Fibroblast of lung (primary cell): ENCODE data around the gene MB. TPM values are rescaled to one million over a fixed set of nuclear protein-coding genes. Genes with fewer than 3 reads are reported as not detected.

Source experiments
- DNase-seq, 2 donors: peaks; one replicate each; pipeline versions ENCODE4 v3.0.0 to v3.0.0-alpha.2; 2010; ENCODE audit warnings: low read depth in 2 of 2
- H2AFZ ChIP-seq: 2 replicates; pipeline ENCODE4 v1.5.1; 2012; ENCODE audit warnings: low read length, control low read depth, inconsistent platforms
- H3K27ac ChIP-seq: 2 replicates; pipeline ENCODE4 v1.5.1; 2011; ENCODE audit warnings: low read length, control low read depth; ENCODE audit not compliant: insufficient read depth
- H3K27me3 ChIP-seq: 2 replicates; pipeline ENCODE4 v1.5.1; 2011; ENCODE audit warnings: mild to moderate bottlenecking, low read length; ENCODE audit not compliant: control insufficient read depth, insufficient read depth
- H3K36me3 ChIP-seq: 2 replicates; pipeline ENCODE4 v1.5.1; 2011; ENCODE audit warnings: low read length; ENCODE audit not compliant: control insufficient read depth, insufficient read depth
- H3K4me1 ChIP-seq: 2 replicates; pipeline ENCODE4 v1.5.1; 2011; ENCODE audit warnings: low read length; ENCODE audit not compliant: control insufficient read depth, insufficient read depth; ENCODE audit errors: extremely low read depth
- H3K4me2 ChIP-seq: 2 replicates; pipeline ENCODE4 v1.5.1; 2011; ENCODE audit warnings: low read length, control low read depth; ENCODE audit not compliant: insufficient read depth; ENCODE audit errors: extremely low read depth
- H3K4me3 ChIP-seq, 4 experiments: fragments of 200-600 bp in 1 of 4; sonication (generic) in 1 of 4; replicated peaks in 1 of 4; 2 replicates each; pipeline ENCODE4 v1.5.1; 2011 to 2016; ENCODE audit warnings: low read length in 4 of 4, low read depth in 3 of 4, mild to moderate bottlenecking in 3 of 4, control low read depth in 2 of 4, inconsistent platforms in 1 of 4, mixed read lengths in 1 of 4; ENCODE audit not compliant: insufficient read depth in 1 of 4; ENCODE audit errors: control extremely low read depth in 1 of 4
- H3K79me2 ChIP-seq: 2 replicates; pipeline ENCODE4 v1.5.1; 2012; ENCODE audit warnings: mild to moderate bottlenecking, low read length, inconsistent platforms; ENCODE audit not compliant: control insufficient read depth, insufficient read depth
- H3K9ac ChIP-seq: 2 replicates; pipeline ENCODE4 v1.5.1; 2011; ENCODE audit warnings: mild to moderate bottlenecking, low read length, control low read depth; ENCODE audit not compliant: insufficient read depth
- H3K9me3 ChIP-seq: 2 replicates; pipeline ENCODE4 v1.5.1; 2012; ENCODE audit warnings: low read depth, low read length; ENCODE audit not compliant: control insufficient read depth, insufficient read depth
- H4K20me1 ChIP-seq: 2 replicates; pipeline ENCODE4 v1.5.1; 2011; ENCODE audit warnings: low read length; ENCODE audit not compliant: control insufficient read depth, insufficient read depth; ENCODE audit errors: extremely low read depth
- EZH2 ChIP-seq: IDR thresholded peaks from 2 replicates; pipeline ENCODE4 v1.5.1; 2012; ENCODE audit warnings: low read length, control low read depth, mild to moderate bottlenecking; ENCODE audit errors: missing control alignments
- polyA plus RNA-seq, 2 donors: library from polyadenylated mRNA; depleted of rRNA in 1 of 2; stranded (reverse) in 1 of 2; unstranded in 1 of 2; fragments of >200 nt; gene quantifications; 2 replicates each; pipeline ENCODE4 v1.2.1, GENCODE V29; 2011 to 2012; ENCODE audit warnings: missing spikeins in 1 of 2
- total RNA-seq: library from RNA; depleted of rRNA; stranded (reverse); fragments of >200 nt; gene quantifications from 2 replicates; pipeline ENCODE4 v1.2.1, GENCODE V29; 2014
- TF ChIP-seq, protein P1 (sequence below), 2 donors: IDR thresholded peaks in 1 of 2; conservative IDR thresholded peaks in 1 of 2; 1 replicate in 1 of 2; 2 replicates in 1 of 2; pipeline ENCODE4 v1.5.1; 2011 to 2012; ENCODE audit warnings: low read length in 2 of 2, control low read depth in 1 of 2, inconsistent platforms in 1 of 2, low read depth in 1 of 2, mild to moderate bottlenecking in 1 of 2

The MB gene
- total and polyA plus RNA-seq, 2 donors (not counting 1 experiment from before 2014, with no cell fraction given), result not detected

DNA sequence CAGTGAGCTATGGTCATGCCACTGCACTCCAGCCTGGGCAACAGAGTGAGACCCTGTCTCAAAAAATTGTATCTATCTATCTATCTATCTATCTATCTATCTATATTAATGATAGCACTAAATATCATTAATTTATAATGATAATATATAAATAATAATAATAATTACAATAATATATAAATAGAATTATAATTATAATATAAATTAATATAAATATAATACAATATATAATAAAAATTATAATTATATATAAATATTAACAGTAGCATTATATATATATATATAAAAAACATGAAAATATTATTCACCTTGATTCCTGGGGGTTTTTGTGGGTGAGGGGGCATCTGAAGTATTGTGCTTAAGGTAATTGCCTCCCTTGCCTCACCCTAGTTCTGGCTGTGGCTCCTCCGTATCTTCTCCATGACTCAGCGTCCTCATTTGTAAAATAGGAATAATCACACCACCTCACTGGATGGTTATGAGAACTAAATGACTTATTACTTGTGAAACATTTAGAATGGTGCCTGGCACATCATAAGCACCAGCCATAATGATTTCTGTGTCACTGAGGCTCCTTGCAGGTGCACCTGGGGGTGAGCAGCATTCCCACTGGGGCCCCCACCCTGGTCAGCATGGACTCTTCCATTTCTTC is 57.6 kb downstream of the MB start:
- Histone ChIP-seq H2AFZ (no peak overlapping the region), H3K4me3 (no peak overlapping the region), H3K79me2 (no peaks in the 10 kb centered on the region), H3K4me1 (no peaks in the 10 kb centered on the region), H3K9me3 (no peaks in the 10 kb centered on the region), H3K4me2 (no peak overlapping the region), H3K9ac (no peak overlapping the region), H4K20me1 (no peaks in the 10 kb centered on the region), H3K36me3 (no peaks in the 10 kb centered on the region), H3K27ac (no peak overlapping the region), H3K27me3 (peaks cover 13% of the 10 kb centered on the region)
- peak in 1 of 2 donors; percentile 66 for DNase-seq
- TF ChIP-seq, protein P1, sequence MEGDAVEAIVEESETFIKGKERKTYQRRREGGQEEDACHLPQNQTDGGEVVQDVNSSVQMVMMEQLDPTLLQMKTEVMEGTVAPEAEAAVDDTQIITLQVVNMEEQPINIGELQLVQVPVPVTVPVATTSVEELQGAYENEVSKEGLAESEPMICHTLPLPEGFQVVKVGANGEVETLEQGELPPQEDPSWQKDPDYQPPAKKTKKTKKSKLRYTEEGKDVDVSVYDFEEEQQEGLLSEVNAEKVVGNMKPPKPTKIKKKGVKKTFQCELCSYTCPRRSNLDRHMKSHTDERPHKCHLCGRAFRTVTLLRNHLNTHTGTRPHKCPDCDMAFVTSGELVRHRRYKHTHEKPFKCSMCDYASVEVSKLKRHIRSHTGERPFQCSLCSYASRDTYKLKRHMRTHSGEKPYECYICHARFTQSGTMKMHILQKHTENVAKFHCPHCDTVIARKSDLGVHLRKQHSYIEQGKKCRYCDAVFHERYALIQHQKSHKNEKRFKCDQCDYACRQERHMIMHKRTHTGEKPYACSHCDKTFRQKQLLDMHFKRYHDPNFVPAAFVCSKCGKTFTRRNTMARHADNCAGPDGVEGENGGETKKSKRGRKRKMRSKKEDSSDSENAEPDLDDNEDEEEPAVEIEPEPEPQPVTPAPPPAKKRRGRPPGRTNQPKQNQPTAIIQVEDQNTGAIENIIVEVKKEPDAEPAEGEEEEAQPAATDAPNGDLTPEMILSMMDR (conservative IDR thresholded peaks at IDR 0.05 in 1 of 2, IDR thresholded peaks at IDR 0.05 in 1 of 2; ENCODE audit: low read depth in 1 of 2, low read length in 2 of 2), result no peak
- no peak for TF ChIP-seq EZH2

- Histone ChIP-seq H3K27ac (no peak overlapping the region), H3K4me2 (no peak overlapping the region)
- no peak for DNase-seq
Measured at GRCh38 chr22:35558719-35559118, 58.4 kb downstream of the MB start.

DNA sequence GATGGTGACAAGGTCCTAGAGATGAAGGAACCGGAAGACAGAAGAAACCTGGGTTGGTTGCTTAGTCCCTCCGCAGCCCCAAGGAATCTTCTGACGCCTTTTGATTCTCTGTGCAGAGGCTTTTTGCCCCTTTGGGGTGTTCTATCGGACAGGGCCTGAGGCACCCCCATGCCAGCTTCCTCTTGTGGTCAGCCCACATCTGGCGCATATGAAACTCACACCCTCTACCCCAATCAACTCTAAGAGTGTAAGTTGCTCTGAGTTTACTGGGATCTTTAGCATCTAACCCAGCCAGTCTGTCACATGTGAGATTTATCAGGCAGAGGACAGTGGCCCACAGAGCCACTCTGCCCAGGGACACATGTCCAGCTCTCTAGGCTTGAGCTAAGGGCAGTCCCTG is 59.1 kb downstream of the MB start:
- peaks cover 13% of the 10 kb centered on the region for H3K27me3 ChIP-seq
- H3K9ac ChIP-seq, result no peak overlapping the region
- H3K4me1 ChIP-seq, result no peaks in the 10 kb centered on the region
- H3K79me2 ChIP-seq, result no peaks in the 10 kb centered on the region
- H4K20me1 ChIP-seq, result no peaks in the 10 kb centered on the region
- H3K36me3 ChIP-seq, result no peaks in the 10 kb centered on the region
- no peak for TF ChIP-seq EZH2
- TF ChIP-seq, protein P1 (conservative IDR thresholded peaks at IDR 0.05 in 1 of 2, IDR thresholded peaks at IDR 0.05 in 1 of 2; ENCODE audit: low read depth in 1 of 2, low read length in 2 of 2), result no peak
- H2AFZ ChIP-seq, result no peak overlapping the region
- H3K27ac ChIP-seq, result no peak overlapping the region
- no peaks in the 10 kb centered on the region for H3K9me3 ChIP-seq
- H3K4me3 ChIP-seq, result no peak overlapping the region
- DNase-seq, result no peak
- H3K4me2 ChIP-seq, result no peak overlapping the region

More at GRCh38 chr22:35558719-35559118, 58.4 kb downstream of the MB start:
- no peak overlapping the region for H3K4me3 ChIP-seq
- no peaks in the 10 kb centered on the region for H3K9me3 ChIP-seq
- no peaks in the 10 kb centered on the region for H3K4me1 ChIP-seq
- no peaks in the 10 kb centered on the region for H3K36me3 ChIP-seq
- H3K27me3 ChIP-seq, result peaks cover 13% of the 10 kb centered on the region
- no peaks in the 10 kb centered on the region for H3K79me2 ChIP-seq
- H4K20me1 ChIP-seq, result no peaks in the 10 kb centered on the region
- no peak for TF ChIP-seq EZH2
- TF ChIP-seq, protein P1 (conservative IDR thresholded peaks at IDR 0.05 in 1 of 2, IDR thresholded peaks at IDR 0.05 in 1 of 2; ENCODE audit: low read depth in 1 of 2, low read length in 2 of 2), result no peak
- no peak overlapping the region for H3K9ac ChIP-seq
- H2AFZ ChIP-seq, result no peak overlapping the region

Other genes with a start within 250 kb of the MB start
- 137 and 243 TPM in 2 replicates for gene HMOX1, start 236.2 kb downstream of the MB start, total RNA-seq
- 58.9 and 116 TPM in 2 replicates for gene HMOX1, start 236.2 kb downstream of the MB start, polyA plus RNA-seq
- gene MCM5, start 217.2 kb downstream of the MB start, total RNA-seq, result 7.2 and 13.4 TPM in 2 replicates
- gene MCM5, start 217.2 kb downstream of the MB start, polyA plus RNA-seq, result 21.7 and 73.4 TPM in 2 replicates
- under 0.01 TPM in 2 replicates for gene RASD2, start 76.5 kb downstream of the MB start, total RNA-seq
- gene RASD2, start 76.5 kb downstream of the MB start, polyA plus RNA-seq, result 0.01 TPM in 1 of 2 replicates, not detected in the other
- 50.3 and 58.3 TPM in 2 replicates for gene APOL6, start 31.1 kb upstream of the MB start, total RNA-seq
- 11.8 and 18.7 TPM in 2 replicates for gene APOL6, start 31.1 kb upstream of the MB start, polyA plus RNA-seq
- gene APOL5, start 100.5 kb upstream of the MB start, total RNA-seq, result not detected in 2 replicates
- 0.06 TPM in 1 of 2 replicates, not detected in the other for gene APOL5, start 100.5 kb upstream of the MB start, polyA plus RNA-seq